ENCODE results near the gene MTNR1A. TPM values are rescaled to one million over a fixed set of nuclear protein-coding genes. Genes with fewer than 3 reads are reported as not detected.

The MTNR1A gene
- polyA plus RNA-seq, 1 donor (not counting 4 experiments of a cell fraction or from before 2014, with no cell fraction given): 0.12 TPM

- Histone ChIP-seq H3K27ac (ENCODE audit: control insufficient read depth, insufficient read depth, low read length) (no peak overlapping the region), H3K9me1 (ENCODE audit: control insufficient read depth, extremely low read depth, insufficient read depth, low read length) (no peaks in the 10 kb centered on the region), H3K9me3 (ENCODE audit: control insufficient read depth, low read depth, low read length) (no peaks in the 10 kb centered on the region), H3K27me3 (ENCODE audit: control insufficient read depth, extremely low read depth, insufficient read depth, low read length) (no peaks in the 10 kb centered on the region), H3K4me3 (ENCODE audit: control insufficient read depth in 2 of 3, extremely low read depth in 1 of 3, insufficient read depth in 2 of 3, low read depth in 1 of 3, low read length in 3 of 3) (no peak overlapping the region), H3K4me2 (ENCODE audit: control insufficient read depth, extremely low read depth, insufficient read depth, low read depth, low read length) (no peak overlapping the region), H4K20me1 (ENCODE audit: control insufficient read depth, extremely low read depth, insufficient read depth, low read length) (peaks cover 18% of the 10 kb centered on the region), H3K9ac (ENCODE audit: control insufficient read depth, extremely low read depth, insufficient read depth, low read length) (no peak overlapping the region), H3K79me2 (ENCODE audit: control insufficient read depth, insufficient read depth, low read length) (peaks cover 55% of the 10 kb centered on the region), H3K36me3 (ENCODE audit: control insufficient read depth in 2 of 2, extremely low read depth in 1 of 2, insufficient read depth in 2 of 2, low read length in 2 of 2) (peaks cover 51 to 54% of the 10 kb centered on the region in 2 experiments), H2AFZ (ENCODE audit: control insufficient read depth, low read length) (no peak overlapping the region), H3K4me1 (ENCODE audit: control insufficient read depth, extremely low read depth, insufficient read depth, low read length) (no peaks in the 10 kb centered on the region)
- dilution Hi-C loops (cut with MboI; ENCODE audit: extremely low pct_ligation_motif_present, low sequenced_read_pairs): no loop called here
- TF ChIP-seq EZH2 (IDR thresholded peaks at IDR 0.05; ENCODE audit: low read length): no peak
- no peak for TF ChIP-seq CTCF (optimal IDR thresholded peaks at IDR 0.05 in 1 of 3, IDR thresholded peaks at IDR 0.05 in 1 of 3, conservative IDR thresholded peaks at IDR 0.05 in 1 of 3; ENCODE audit: extremely low read depth in 1 of 3, insufficient read depth in 2 of 3, low read length in 3 of 3)
- DNase-seq (ENCODE audit: low read depth, low spot score) (no peak), FAIRE-seq (no peak)
Observed at GRCh38 chr4:186596346-186596745, 41.0 kb upstream of the MTNR1A start.

- dilution Hi-C loops (cut with MboI; ENCODE audit: extremely low pct_ligation_motif_present, low sequenced_read_pairs): no loop called here
- DNase-seq (ENCODE audit: low read depth, low spot score) (no peak), FAIRE-seq (no peak)
- Histone ChIP-seq H3K36me3 (ENCODE audit: control insufficient read depth in 2 of 2, extremely low read depth in 1 of 2, insufficient read depth in 2 of 2, low read length in 2 of 2) (peaks cover 42 to 57% of the 10 kb centered on the region in 2 experiments), H4K20me1 (ENCODE audit: control insufficient read depth, extremely low read depth, insufficient read depth, low read length) (peaks cover 21% of the 10 kb centered on the region), H3K4me2 (ENCODE audit: control insufficient read depth, extremely low read depth, insufficient read depth, low read depth, low read length) (no peak overlapping the region), H3K4me1 (ENCODE audit: control insufficient read depth, extremely low read depth, insufficient read depth, low read length) (no peaks in the 10 kb centered on the region), H3K9me1 (ENCODE audit: control insufficient read depth, extremely low read depth, insufficient read depth, low read length) (no peaks in the 10 kb centered on the region), H3K9me3 (ENCODE audit: control insufficient read depth, low read depth, low read length) (no peaks in the 10 kb centered on the region), H3K79me2 (ENCODE audit: control insufficient read depth, insufficient read depth, low read length) (peaks cover 59% of the 10 kb centered on the region), H2AFZ (ENCODE audit: control insufficient read depth, low read length) (no peak overlapping the region), H3K9ac (ENCODE audit: control insufficient read depth, extremely low read depth, insufficient read depth, low read length) (no peak overlapping the region), H3K27me3 (ENCODE audit: control insufficient read depth, extremely low read depth, insufficient read depth, low read length) (no peaks in the 10 kb centered on the region), H3K27ac (ENCODE audit: control insufficient read depth, insufficient read depth, low read length) (no peak overlapping the region), H3K4me3 (ENCODE audit: control insufficient read depth in 2 of 3, extremely low read depth in 1 of 3, insufficient read depth in 2 of 3, low read depth in 1 of 3, low read length in 3 of 3) (no peak overlapping the region)
- no peak for TF ChIP-seq CTCF (optimal IDR thresholded peaks at IDR 0.05 in 1 of 3, IDR thresholded peaks at IDR 0.05 in 1 of 3, conservative IDR thresholded peaks at IDR 0.05 in 1 of 3; ENCODE audit: extremely low read depth in 1 of 3, insufficient read depth in 2 of 3, low read length in 3 of 3)
- no peak for TF ChIP-seq EZH2 (IDR thresholded peaks at IDR 0.05; ENCODE audit: low read length)
Observed at GRCh38 chr4:186593587-186593973, 38.2 kb upstream of the MTNR1A start.

Data from keratinocyte (primary cell).